WTC11 (cell line): Measurements from ENCODE around the gene BNIP2. TPM values are rescaled to one million over a fixed set of nuclear protein-coding genes. Genes with fewer than 3 reads are reported as not detected.

Source experiments
- AR ChIP-seq: fragments of 250-450 bp; sonication (Bioruptor Pico); IDR thresholded peaks from 2 replicates; pipeline ENCODE4 v1.9.0; 2021; ENCODE audit warnings: mild to moderate bottlenecking
- ATF1 ChIP-seq: sonication (generic); formaldehyde crosslinking; IDR thresholded peaks from 2 replicates; pipeline ENCODE4 v1.8.1; 2023; ENCODE audit warnings: mild to moderate bottlenecking, moderate library complexity, missing genetic modification reagents
- CBFB ChIP-seq: sonication (generic); formaldehyde crosslinking; IDR thresholded peaks from 2 replicates; pipeline ENCODE4 v1.8.1; 2022; ENCODE audit warnings: mild to moderate bottlenecking, low read depth, missing genetic modification reagents
- CREM ChIP-seq: sonication (generic); formaldehyde crosslinking; IDR thresholded peaks from 2 replicates; pipeline ENCODE4 v1.8.1; 2022; ENCODE audit warnings: mild to moderate bottlenecking, missing genetic modification reagents, moderate library complexity
- E2F5 ChIP-seq: sonication (generic); formaldehyde crosslinking; IDR thresholded peaks from 2 replicates; pipeline ENCODE4 v1.8.1; 2022; ENCODE audit warnings: mild to moderate bottlenecking, moderate library complexity, missing genetic modification reagents
- ERG ChIP-seq: fragments of 250-450 bp; sonication (Bioruptor Pico); IDR thresholded peaks from 2 replicates; pipeline ENCODE4 v1.8.0; 2021; ENCODE audit warnings: mild to moderate bottlenecking
- FOXP1 ChIP-seq: sonication (generic); formaldehyde crosslinking; IDR thresholded peaks from 2 replicates; pipeline ENCODE4 v1.8.0; 2022; ENCODE audit warnings: missing genetic modification reagents, mild to moderate bottlenecking, moderate library complexity, borderline replicate concordance
- FOXP4 ChIP-seq: sonication (generic); formaldehyde crosslinking; IDR thresholded peaks from 2 replicates; pipeline ENCODE4 v1.8.0; 2022; ENCODE audit warnings: mild to moderate bottlenecking, missing genetic modification reagents
- GABPB1 ChIP-seq: sonication (generic); formaldehyde crosslinking; IDR thresholded peaks from 2 replicates; pipeline ENCODE4 v1.8.1; 2023; ENCODE audit warnings: mild to moderate bottlenecking, missing genetic modification reagents
- GRHL2 ChIP-seq: fragments of 250-450 bp; sonication (Bioruptor Pico); IDR thresholded peaks from 2 replicates; pipeline ENCODE4 v1.8.0; 2022; ENCODE audit warnings: mild to moderate bottlenecking, moderate library complexity; ENCODE audit not compliant: insufficient replicate concordance, severe bottlenecking
- GTF2I ChIP-seq: fragments of 250-450 bp; sonication (Bioruptor Pico); conservative IDR thresholded peaks from 2 replicates; pipeline ENCODE4 v1.4.0; 2021; ENCODE audit warnings: mild to moderate bottlenecking
- HMGA2 ChIP-seq: fragments of 250-450 bp; sonication (Bioruptor Pico); IDR thresholded peaks from 2 replicates; pipeline ENCODE4 v1.4.0; 2021; ENCODE audit warnings: mild to moderate bottlenecking, moderate library complexity
- JAZF1 ChIP-seq: fragments of 250-450 bp; sonication (Bioruptor Pico); IDR thresholded peaks from 2 replicates; pipeline ENCODE4 v1.9.0; 2021; ENCODE audit warnings: moderate library complexity, mild to moderate bottlenecking, inconsistent platforms
- JUN ChIP-seq: sonication (generic); formaldehyde crosslinking; IDR thresholded peaks from 2 replicates; pipeline ENCODE4 v1.8.0; 2023; ENCODE audit warnings: mild to moderate bottlenecking, missing genetic modification reagents
- MXD4 ChIP-seq: fragments of 250-450 bp; sonication (Bioruptor Pico); IDR thresholded peaks from 2 replicates; pipeline ENCODE4 v1.8.0; 2021; ENCODE audit warnings: mild to moderate bottlenecking, moderate library complexity, borderline replicate concordance
- MYBL2 ChIP-seq: sonication (generic); formaldehyde crosslinking; IDR thresholded peaks from 2 replicates; pipeline ENCODE4 v1.8.1; 2023; ENCODE audit warnings: mild to moderate bottlenecking, moderate library complexity, missing genetic modification reagents
- NFE2L1 ChIP-seq: sonication (generic); formaldehyde crosslinking; IDR thresholded peaks from 2 replicates; pipeline ENCODE4 v1.8.1; 2023; ENCODE audit warnings: missing genetic modification reagents
- NFYB ChIP-seq: sonication (generic); formaldehyde crosslinking; conservative IDR thresholded peaks from 2 replicates; pipeline ENCODE4 v1.8.0; 2022; ENCODE audit warnings: low read depth, missing genetic modification reagents
- NR2C2 ChIP-seq: sonication (generic); formaldehyde crosslinking; IDR thresholded peaks from 2 replicates; pipeline ENCODE4 v1.8.0; 2022; ENCODE audit warnings: mild to moderate bottlenecking, missing genetic modification reagents
- OVOL2 ChIP-seq: fragments of 250-450 bp; sonication (Bioruptor Pico); IDR thresholded peaks from 2 replicates; pipeline ENCODE4 v1.9.0; 2021; ENCODE audit warnings: mild to moderate bottlenecking, borderline replicate concordance
- PRDM15 ChIP-seq: sonication (generic); formaldehyde crosslinking; IDR thresholded peaks from 2 replicates; pipeline ENCODE4 v1.8.0; 2022; ENCODE audit warnings: missing genetic modification reagents
- PRRX2 ChIP-seq: fragments of 250-450 bp; sonication (Bioruptor Pico); IDR thresholded peaks from 2 replicates; pipeline ENCODE4 v1.8.0; 2021; ENCODE audit warnings: mild to moderate bottlenecking
- TEAD1 ChIP-seq: sonication (generic); formaldehyde crosslinking; IDR thresholded peaks from 2 replicates; pipeline ENCODE4 v1.8.0; 2022; ENCODE audit warnings: mild to moderate bottlenecking, missing genetic modification reagents
- TP53 ChIP-seq: sonication (generic); formaldehyde crosslinking; IDR thresholded peaks from 2 replicates; pipeline ENCODE4 v1.8.1; 2023; ENCODE audit warnings: mild to moderate bottlenecking, missing genetic modification reagents
- ZBTB21 ChIP-seq: sonication (generic); formaldehyde crosslinking; IDR thresholded peaks from 2 replicates; pipeline ENCODE4 v1.8.1; 2023; ENCODE audit warnings: mild to moderate bottlenecking, missing genetic modification reagents, borderline replicate concordance
- ZNF121 ChIP-seq: sonication (generic); formaldehyde crosslinking; IDR thresholded peaks from 2 replicates; pipeline ENCODE4 v1.8.0; 2023; ENCODE audit warnings: missing genetic modification reagents
- ZSCAN18 ChIP-seq: fragments of 250-450 bp; sonication (Bioruptor Pico); IDR thresholded peaks from 2 replicates; pipeline ENCODE4 v2.1.2; 2022; ENCODE audit warnings: mild to moderate bottlenecking, moderate library complexity
- total RNA-seq: library from RNA; stranded (reverse); gene quantifications from 3 replicates; pipeline ENCODE4 v1.2.3, GENCODE V29; 2021

BNIP2 gene
- total RNA-seq, 1 experiment from 2014 or later = 40.3 TPM

- TF ChIP-seq FOXP4 (0 out of 2 replicates have a peak, but pooled peaks have one; percentile 29), HMGA2 (CRISPR knock-in tag) (no peak), AR (CRISPR knock-in tag) (no peak), NR2C2 (peak; percentile 88), JAZF1 (CRISPR knock-in tag) (no peak), CREM (peak; percentile 38; the same call in 1 of the 2 replicates), ATF1 (CRISPR knock-in tag) (no peak), TP53 (no peak), MXD4 (no peak), TEAD1 (CRISPR knock-in tag) (peak; percentile 75), ZSCAN18 (CRISPR knock-in tag) (no peak), CBFB (CRISPR knock-in tag) (no peak), MYBL2 (CRISPR knock-in tag) (no peak), OVOL2 (CRISPR knock-in tag) (no peak; the same call in 1 of the 2 replicates), GRHL2 (no peak), PRRX2 (no peak), ZNF121 (no peak), ZBTB21 (CRISPR knock-in tag) (no peak), JUN (CRISPR knock-in tag) (no peak), ERG (CRISPR knock-in tag) (0 out of 2 replicates have a peak, but pooled peaks have one; percentile 38), GTF2I (no peak), GABPB1 (0 out of 2 replicates have a peak, but pooled peaks have one; percentile 19), NFYB (CRISPR knock-in tag) (no peak), E2F5 (peak; percentile 54; the same call in 1 of the 2 replicates), PRDM15 (CRISPR knock-in tag) (no peak), NFE2L1 (CRISPR knock-in tag) (no peak), FOXP1 (CRISPR knock-in tag) (peak; percentile 78; the same call in 1 of the 2 replicates)
Measured at GRCh38 chr15:59656897-59657634, 32.1 kb downstream of the BNIP2 start, which contains the start of gene GTF2A2 (continued).
